Neutrophil (primary cell): ENCODE measurements around the gene NR3C2.

Experiments
- H3K27ac ChIP-seq: fragments of 200-600 bp; sonication (generic); 2 replicates; pipeline ENCODE4 v1.5.1; 2016; ENCODE audit warnings: mild to moderate bottlenecking, moderate library complexity
- H3K27me3 ChIP-seq: fragments of 200-600 bp; sonication (generic); 2 replicates; pipeline ENCODE4 v1.6.0; 2016; ENCODE audit warnings: mild to moderate bottlenecking
- H3K36me3 ChIP-seq: fragments of 200-600 bp; sonication (generic); 2 replicates; pipeline ENCODE4 v1.5.1; 2017
- H3K4me1 ChIP-seq, 2 experiments: fragments of 200-600 bp in 1 of 2; sonication (generic) in 1 of 2; 1 replicate in 1 of 2; 2 replicates in 1 of 2; pipeline versions ENCODE4 v1.5.1 to v1.6.1; 2013 to 2016; ENCODE audit warnings: low read depth in 1 of 2, low read length in 1 of 2, mild to moderate bottlenecking in 1 of 2, moderate library complexity in 1 of 2; ENCODE audit not compliant: control insufficient read depth in 1 of 2, insufficient read depth in 1 of 2
- H3K4me3 ChIP-seq, 2 experiments: fragments of 200-600 bp in 1 of 2; sonication (generic) in 1 of 2; 1 replicate in 1 of 2; 2 replicates in 1 of 2; pipeline ENCODE4 v1.5.1; 2013 to 2016; ENCODE audit warnings: low read depth in 1 of 2, low read length in 1 of 2, mild to moderate bottlenecking in 1 of 2, moderate library complexity in 1 of 2
- H3K9me3 ChIP-seq: fragments of 200-600 bp; sonication (generic); 2 replicates; pipeline ENCODE4 v1.5.1; 2016
- TF ChIP-seq, protein P1 (sequence below): fragments of 200-600 bp; sonication (generic); IDR thresholded peaks from 2 replicates; pipeline ENCODE4 v1.5.1; 2016; ENCODE audit warnings: antibody characterized with exemption

The NR3C2 gene

DNA sequence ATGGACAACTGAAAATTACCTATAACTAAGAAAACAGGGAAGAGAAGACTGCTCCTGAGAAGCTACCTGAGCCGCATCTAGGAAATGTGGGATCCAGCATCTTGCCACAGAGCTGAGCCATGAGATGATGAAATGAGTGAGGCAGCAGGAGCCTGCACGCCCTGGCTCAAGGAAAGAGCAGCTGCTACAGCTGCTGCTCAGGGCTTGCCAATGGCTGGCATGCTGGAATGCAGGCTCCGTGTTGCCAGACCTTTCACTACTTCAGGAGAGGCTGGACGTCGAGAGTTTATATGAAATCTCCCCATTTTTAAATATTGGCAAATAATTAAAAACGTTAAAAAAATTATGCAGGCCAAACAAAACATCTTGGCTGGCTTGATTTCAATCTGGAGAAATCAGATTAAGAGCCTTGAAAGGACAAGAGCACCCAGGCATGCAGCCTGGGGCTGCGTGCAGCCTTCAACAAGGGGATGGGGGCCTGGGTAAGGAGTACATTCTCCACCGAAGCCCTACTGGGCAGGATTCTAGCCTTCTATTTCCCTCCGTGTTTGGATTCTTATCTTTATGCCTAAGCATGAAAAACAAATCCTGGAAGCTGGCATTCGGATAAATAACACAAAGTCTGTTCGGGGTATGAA lies 227.6 kb downstream of the NR3C2 start:
- no peaks in the 10 kb centered on the region for H3K36me3 ChIP-seq
- H3K9me3 ChIP-seq = no peaks in the 10 kb centered on the region
- H3K27ac ChIP-seq = no peak overlapping the region
- no peaks in the 10 kb centered on the region for H3K4me1 ChIP-seq
- TF ChIP-seq, protein P1, sequence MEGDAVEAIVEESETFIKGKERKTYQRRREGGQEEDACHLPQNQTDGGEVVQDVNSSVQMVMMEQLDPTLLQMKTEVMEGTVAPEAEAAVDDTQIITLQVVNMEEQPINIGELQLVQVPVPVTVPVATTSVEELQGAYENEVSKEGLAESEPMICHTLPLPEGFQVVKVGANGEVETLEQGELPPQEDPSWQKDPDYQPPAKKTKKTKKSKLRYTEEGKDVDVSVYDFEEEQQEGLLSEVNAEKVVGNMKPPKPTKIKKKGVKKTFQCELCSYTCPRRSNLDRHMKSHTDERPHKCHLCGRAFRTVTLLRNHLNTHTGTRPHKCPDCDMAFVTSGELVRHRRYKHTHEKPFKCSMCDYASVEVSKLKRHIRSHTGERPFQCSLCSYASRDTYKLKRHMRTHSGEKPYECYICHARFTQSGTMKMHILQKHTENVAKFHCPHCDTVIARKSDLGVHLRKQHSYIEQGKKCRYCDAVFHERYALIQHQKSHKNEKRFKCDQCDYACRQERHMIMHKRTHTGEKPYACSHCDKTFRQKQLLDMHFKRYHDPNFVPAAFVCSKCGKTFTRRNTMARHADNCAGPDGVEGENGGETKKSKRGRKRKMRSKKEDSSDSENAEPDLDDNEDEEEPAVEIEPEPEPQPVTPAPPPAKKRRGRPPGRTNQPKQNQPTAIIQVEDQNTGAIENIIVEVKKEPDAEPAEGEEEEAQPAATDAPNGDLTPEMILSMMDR = no peak
- no peaks in the 10 kb centered on the region for H3K27me3 ChIP-seq
- no peak overlapping the region for H3K4me3 ChIP-seq

DNA sequence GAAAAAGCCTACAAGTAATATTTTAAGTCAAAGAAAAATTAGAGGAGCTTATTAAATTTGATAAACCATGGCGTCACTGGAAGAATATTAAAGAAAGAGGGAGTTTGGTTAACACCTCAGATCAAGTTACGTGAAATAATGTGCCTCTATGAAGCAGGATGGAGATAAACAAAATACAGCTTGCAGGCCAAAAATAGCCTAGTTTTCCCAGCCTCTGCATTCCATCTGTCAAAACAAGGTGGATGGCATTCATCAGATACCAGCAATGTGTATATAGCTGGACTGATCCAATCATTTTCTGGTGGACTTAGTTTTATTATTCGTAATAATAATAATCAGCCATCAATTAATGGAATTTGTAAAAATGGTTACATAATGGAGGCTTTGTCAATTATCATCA lies 230.7 kb downstream of the NR3C2 start:
- H3K4me1 ChIP-seq = no peaks in the 10 kb centered on the region
- no peaks in the 10 kb centered on the region for H3K9me3 ChIP-seq
- H3K36me3 ChIP-seq = no peaks in the 10 kb centered on the region
- no peaks in the 10 kb centered on the region for H3K27me3 ChIP-seq
- H3K4me3 ChIP-seq = no peak overlapping the region
- TF ChIP-seq, protein P1 = no peak
- H3K27ac ChIP-seq = no peak overlapping the region

DNA sequence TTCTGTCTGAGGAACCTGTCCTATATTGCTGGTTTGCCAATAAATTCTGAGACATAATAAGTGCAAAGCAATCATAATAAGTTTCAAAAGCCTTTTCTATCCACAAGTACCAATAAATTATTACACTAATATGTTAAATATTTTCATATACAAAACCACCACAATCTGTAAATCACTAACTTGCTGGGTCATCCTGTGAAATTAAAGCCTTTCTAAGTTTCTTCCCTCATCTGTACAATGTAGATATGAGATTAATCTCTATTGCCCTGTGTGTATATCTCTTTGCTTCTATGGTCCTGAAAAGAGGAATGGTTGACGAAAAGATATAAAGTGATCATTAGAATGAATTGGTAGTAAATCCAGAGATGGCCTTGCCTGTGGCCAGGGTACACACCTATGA lies 231.6 kb downstream of the NR3C2 start:
- H3K27ac ChIP-seq = no peak overlapping the region
- no peaks in the 10 kb centered on the region for H3K27me3 ChIP-seq
- TF ChIP-seq, protein P1 = no peak
- H3K9me3 ChIP-seq = no peaks in the 10 kb centered on the region
- H3K4me1 ChIP-seq = no peaks in the 10 kb centered on the region
- H3K36me3 ChIP-seq = no peaks in the 10 kb centered on the region
- H3K4me3 ChIP-seq = no peak overlapping the region

DNA sequence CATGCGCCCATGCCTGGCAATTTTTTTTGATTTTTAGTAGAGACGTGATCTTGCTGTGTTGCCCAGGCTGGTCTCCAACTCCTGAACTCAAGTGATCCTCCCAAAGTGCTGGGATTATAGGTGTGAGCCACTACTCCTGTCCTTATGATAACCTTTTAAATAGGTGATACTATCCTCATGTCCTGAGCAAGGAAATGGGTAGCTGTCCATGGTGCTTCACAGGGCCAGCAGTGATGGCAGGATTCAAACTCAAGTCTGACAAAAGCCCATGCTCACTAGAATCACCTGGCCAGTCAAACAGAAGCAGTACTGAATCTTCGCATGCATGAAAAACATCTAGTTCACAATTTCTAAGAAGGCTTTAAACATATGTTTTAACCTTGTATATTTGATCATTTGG lies 235.1 kb downstream of the NR3C2 start:
- no peak overlapping the region for H3K4me3 ChIP-seq
- H3K36me3 ChIP-seq = no peaks in the 10 kb centered on the region
- TF ChIP-seq, protein P1 = no peak
- no peaks in the 10 kb centered on the region for H3K9me3 ChIP-seq
- H3K4me1 ChIP-seq = no peaks in the 10 kb centered on the region
- peaks cover 14% of the 10 kb centered on the region for H3K27me3 ChIP-seq
- H3K27ac ChIP-seq = no peak overlapping the region

DNA sequence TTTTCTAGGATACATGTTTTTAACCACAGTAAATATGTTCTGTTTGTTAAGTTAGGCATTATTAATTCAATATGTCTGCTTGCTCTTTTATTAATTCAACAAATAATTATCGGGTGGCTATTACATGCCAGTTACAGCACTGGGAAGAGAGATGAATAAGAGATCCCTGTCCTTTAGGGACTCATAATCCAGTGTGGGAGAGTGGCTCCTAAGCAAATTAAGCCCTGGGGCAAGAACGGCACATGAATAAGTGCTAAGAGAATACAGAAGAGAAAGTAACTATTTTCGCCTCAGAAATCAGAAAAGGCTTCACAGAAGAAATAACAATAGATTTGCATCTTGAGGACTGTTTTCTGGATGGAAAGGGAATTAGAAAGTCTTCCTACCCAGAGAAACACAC lies 236.7 kb downstream of the NR3C2 start:
- H3K36me3 ChIP-seq = no peaks in the 10 kb centered on the region
- peaks cover 14% of the 10 kb centered on the region for H3K27me3 ChIP-seq
- no peaks in the 10 kb centered on the region for H3K9me3 ChIP-seq
- H3K4me1 ChIP-seq = no peaks in the 10 kb centered on the region
- no peak overlapping the region for H3K4me3 ChIP-seq
- no peak overlapping the region for H3K27ac ChIP-seq
- TF ChIP-seq, protein P1 = no peak
